B cell (primary cell): ENCODE results near the gene DDX21. TPM values are rescaled to one million over a fixed set of nuclear protein-coding genes. Genes with fewer than 3 reads are reported as not detected.
"Not testable (repeated sequence)": the region's sequence is repeated elsewhere in the genome, so short reads cannot be mapped to it uniquely, and the experiment has no call there.

Source experiments
- ATAC-seq: fragments of 200-7000 bp; cut with Tn5 transposase; one replicate; pipeline ENCODE4 v1.10.0; 2021; ENCODE audit warnings: low read depth, mild to moderate bottlenecking, moderate number of reproducible peaks, moderate library complexity
- CTCF ChIA-PET: fragments of 350-600 bp; sonication (Branson Sonifier 250); formaldehyde crosslinking; loops from one replicate; lab custom pipeline; 2021; ENCODE audit warnings: antibody characterized with exemption, inconsistent platforms; lab: Charles Lee
- POLR2A ChIA-PET: fragments of 350-600 bp; sonication (Branson Sonifier 250); formaldehyde crosslinking; loops from one replicate; lab custom pipeline; 2021; ENCODE audit warnings: antibody characterized with exemption; lab: Charles Lee
- DNase-seq: peaks from one replicate; pipeline ENCODE4 v3.0.0; 2013
- H2AFZ ChIP-seq: 2 replicates; pipeline ENCODE4 v1.6.1; 2012; ENCODE audit warnings: mild to moderate bottlenecking, low read depth, low read length; ENCODE audit not compliant: insufficient read depth, poor library complexity, severe bottlenecking
- H3K27ac ChIP-seq, 2 donors: 1 replicate in 1 of 2; 2 replicates in 1 of 2; pipeline ENCODE4 v1.5.1; 2012 to 2013; ENCODE audit warnings: low read length in 2 of 2, mild to moderate bottlenecking in 2 of 2, moderate library complexity in 1 of 2
- H3K27me3 ChIP-seq, 4 experiments: fragments of 200-600 bp in 1 of 4; sonication (generic) in 1 of 4; replicated peaks in 1 of 4; 1 replicate in 2 of 4; 2 replicates in 2 of 4; pipeline versions ENCODE4 v1.6.1 to v1.7.0; 2013 to 2016; ENCODE audit warnings: low read length in 3 of 4, mild to moderate bottlenecking in 2 of 4, mixed read lengths in 1 of 4, moderate library complexity in 1 of 4; ENCODE audit not compliant: insufficient read depth in 4 of 4, control insufficient read depth in 3 of 4; ENCODE audit errors: control extremely low read depth in 1 of 4
- H3K36me3 ChIP-seq, 2 experiments: replicated peaks in 1 of 2; 1 replicate in 1 of 2; 2 replicates in 1 of 2; pipeline versions ENCODE4 v1.6.1 to v1.7.1; 2013; ENCODE audit warnings: low read length in 1 of 2; ENCODE audit not compliant: insufficient read depth in 2 of 2, control insufficient read depth in 1 of 2; ENCODE audit errors: control extremely low read depth in 1 of 2, extremely low read depth in 1 of 2
- H3K4me1 ChIP-seq, 2 donors: fragments of 200-600 bp in 1 of 2; sonication (generic) in 1 of 2; 1 replicate in 1 of 2; 2 replicates in 1 of 2; pipeline versions ENCODE4 v1.5.1 to v1.6.1; 2013 to 2017; ENCODE audit warnings: low read length in 2 of 2; ENCODE audit not compliant: control insufficient read depth in 2 of 2, insufficient read depth in 2 of 2
- H3K4me2 ChIP-seq: replicated peaks from 2 replicates; pipeline ENCODE3; 2012; ENCODE audit warnings: mild to moderate bottlenecking, low read depth, low read length; ENCODE audit not compliant: poor library complexity, severe bottlenecking
- H3K4me3 ChIP-seq, 5 experiments: fragments of 200-600 bp in 1 of 5; sonication (generic) in 1 of 5; 1 replicate in 3 of 5; 2 replicates in 2 of 5; pipeline versions ENCODE4 v1.5.1 to v1.7.0; 2011 to 2016; ENCODE audit warnings: low read length in 4 of 5, mild to moderate bottlenecking in 4 of 5, low read depth in 2 of 5, control low read depth in 1 of 5, moderate library complexity in 1 of 5; ENCODE audit not compliant: insufficient read depth in 1 of 5; ENCODE audit errors: control extremely low read depth in 1 of 5, extremely low read depth in 1 of 5
- H3K79me2 ChIP-seq: fragments of 200-600 bp; sonication (generic); one replicate; pipeline ENCODE4 v1.6.0; 2016; ENCODE audit warnings: low read length; ENCODE audit not compliant: control insufficient read depth, insufficient read depth
- H3K9ac ChIP-seq: fragments of 200-600 bp; sonication (generic); 2 replicates; pipeline ENCODE4 v1.6.1; 2017; ENCODE audit warnings: mild to moderate bottlenecking, low read length, moderate library complexity
- H3K9me3 ChIP-seq, 3 donors: one replicate each; pipeline versions ENCODE4 v1.6.1 to v1.7.1; 2013; ENCODE audit warnings: low read length in 2 of 3; ENCODE audit not compliant: control insufficient read depth in 2 of 3, insufficient read depth in 1 of 3; ENCODE audit errors: control extremely low read depth in 1 of 3
- H4K20me1 ChIP-seq: 2 replicates; pipeline ENCODE4 v1.6.0; 2012; ENCODE audit warnings: mild to moderate bottlenecking, low read length; ENCODE audit not compliant: insufficient read depth, control insufficient read depth, poor library complexity, severe bottlenecking
- H3K27ac Mint-ChIP-seq: one replicate; pipeline ENCODE4 v1.8.0; 2021; ENCODE audit warnings: mixed read lengths
- H3K27me3 Mint-ChIP-seq: one replicate; pipeline ENCODE4 v1.8.0; 2021; ENCODE audit warnings: mixed read lengths
- H3K4me1 Mint-ChIP-seq: one replicate; pipeline ENCODE4 v1.8.0; 2021; ENCODE audit warnings: mixed read lengths
- H3K4me3 Mint-ChIP-seq: one replicate; pipeline ENCODE4 v1.8.0; 2021; ENCODE audit warnings: mixed read lengths
- H3K9me3 Mint-ChIP-seq: one replicate; pipeline ENCODE4 v1.8.0; 2022; ENCODE audit warnings: mixed read lengths; ENCODE audit not compliant: insufficient read depth
- CTCF ChIP-seq: fragments of 200-600 bp; IDR thresholded peaks from one replicate; pipeline ENCODE4 v1.8.0; 2022; ENCODE audit warnings: antibody characterized with exemption, mild to moderate bottlenecking
- EZH2 ChIP-seq: IDR thresholded peaks from 2 replicates; pipeline ENCODE4 v1.6.1; 2012; ENCODE audit warnings: borderline replicate concordance, low read depth, mild to moderate bottlenecking, moderate library complexity, low read length; ENCODE audit not compliant: insufficient read depth, poor library complexity, severe bottlenecking
- WGBS: methylation state at CpG from one replicate; pipeline ENCODE4 v1.1.5; 2013; ENCODE audit warnings: missing lambda C conversion rate; ENCODE audit not compliant: insufficient coverage; 5-methylcytosine and 5-hydroxymethylcytosine counted together
- intact Hi-C: fragments of 100-400 bp; cut with micrococcal nuclease; formaldehyde crosslinking; loops from one replicate; pipeline ENCODE4 v1.10.0; 2022
- polyA plus RNA-seq: library from polyadenylated mRNA; depleted of rRNA; stranded (reverse); fragments of >200 nt; gene quantifications from 2 replicates; pipeline ENCODE4 v1.2.3, GENCODE V29; 2012
- total RNA-seq, 2 donors: library from RNA; stranded (reverse); fragments of 120-200 nt in 1 of 2; gene quantifications; 1 replicate in 1 of 2; 2 replicates in 1 of 2; pipeline versions ENCODE4 v1.2.3 to v1.2.4, GENCODE V29; 2013 to 2022

The DDX21 gene
- total and polyA plus RNA-seq, 2 donors (not counting 1 experiment from before 2014, with no cell fraction given), result 17.8 to 43.5 TPM

- no peaks in the 10 kb centered on the region for H3K9me3 ChIP-seq
- Mint-ChIP-seq H3K9me3 (no peaks in the 10 kb centered on the region), H3K27ac (no peak overlapping the region), H3K4me3 (no peak overlapping the region), H3K4me1 (no peaks in the 10 kb centered on the region), H3K27me3 (no peaks in the 10 kb centered on the region)
- intact Hi-C loops, result no loop called here
- no peak overlapping the region for H3K4me2 ChIP-seq
- DNase-seq (no peak), ATAC-seq (no peak)
- H3K4me3 ChIP-seq, result no peak overlapping the region
- ChIA-PET CTCF (no interaction called here), POLR2A (no interaction called here)
- H3K4me1 ChIP-seq, result no peaks in the 10 kb centered on the region
- no peak overlapping the region for H3K9ac ChIP-seq
- WGBS, result 94% methylated on average over 3 of the region's 5 CpGs
- H4K20me1 ChIP-seq, result peaks cover 11% of the 10 kb centered on the region
- no peak for TF ChIP-seq EZH2
- TF ChIP-seq CTCF, result no peak
- H3K79me2 ChIP-seq, result peaks cover 8% of the 10 kb centered on the region
- H3K36me3 ChIP-seq, result peaks cover 19 to 90% of the 10 kb centered on the region in 2 experiments
- H3K27me3 ChIP-seq, result no peaks in the 10 kb centered on the region
- H3K27ac ChIP-seq, result no peak overlapping the region
- no peak overlapping the region for H2AFZ ChIP-seq
These were observed 18.0 kb downstream of the DDX21 start for GRCh38 chr10:68973975-68974374.

GRCh38 chr10:68975936-68976473 lies 20.0 kb downstream of the DDX21 start:
- no CpG with 5 or more reads among the region's 5 CpGs for WGBS
- not testable (repeated sequence) for H2AFZ ChIP-seq, DNase-seq

GRCh38 chr10:68979738-68980137 lies 23.8 kb downstream of the DDX21 start:
- H3K9me3 Mint-ChIP-seq, H3K27ac Mint-ChIP-seq, H3K4me1 ChIP-seq, H3K27me3 Mint-ChIP-seq, H3K9ac ChIP-seq, ATAC-seq, H4K20me1 ChIP-seq, H3K4me2 ChIP-seq, CTCF ChIA-PET, H3K27me3 ChIP-seq, DNase-seq, H3K79me2 ChIP-seq, H3K4me3 Mint-ChIP-seq, intact Hi-C loops, H2AFZ ChIP-seq, H3K4me3 ChIP-seq, H3K9me3 ChIP-seq, H3K4me1 Mint-ChIP-seq, H3K27ac ChIP-seq, POLR2A ChIA-PET: not testable (repeated sequence)
- 100% methylated on average over 2 of the region's 6 CpGs for WGBS
- H3K36me3 ChIP-seq, result peaks cover 8 to 86% of the 10 kb centered on the region in 2 experiments

More at GRCh38 chr10:68975936-68976473, 20.0 kb downstream of the DDX21 start:
- H3K27me3 ChIP-seq, H3K4me3 ChIP-seq, intact Hi-C loops, H3K4me1 Mint-ChIP-seq, POLR2A ChIA-PET, H3K4me1 ChIP-seq, H3K9me3 Mint-ChIP-seq, H3K27ac Mint-ChIP-seq, H3K9me3 ChIP-seq, H3K9ac ChIP-seq, ATAC-seq, CTCF ChIA-PET, H3K27me3 Mint-ChIP-seq, H3K79me2 ChIP-seq, H3K4me2 ChIP-seq, H3K27ac ChIP-seq, H3K4me3 Mint-ChIP-seq: not testable (repeated sequence)
- Histone ChIP-seq H4K20me1 (peaks cover 11% of the 10 kb centered on the region), H3K36me3 (peaks cover 15 to 89% of the 10 kb centered on the region in 2 experiments)
